Neural progenitor cell (in vitro differentiated cells): ENCODE results near the gene CLCN6. TPM values are rescaled to one million over a fixed set of nuclear protein-coding genes. Genes with fewer than 3 reads are reported as not detected.

Experiments used
- DNase-seq: peaks from one replicate; pipeline ENCODE4 v3.0.0-alpha.2; 2016; ENCODE audit warnings: low spot score
- H2AFZ ChIP-seq: fragments of 200-600 bp; sonication (generic); replicated peaks from 2 replicates; pipeline ENCODE4 v1.6.1; 2016; ENCODE audit warnings: antibody characterized with exemption
- H3F3A ChIP-seq: fragments of 200-600 bp; sonication (generic); 2 replicates; pipeline ENCODE4 v1.6.1; 2016; ENCODE audit warnings: antibody characterized with exemption, low read depth
- H3K27ac ChIP-seq: fragments of 200-600 bp; sonication (generic); 2 replicates; pipeline ENCODE4 v1.5.1; 2016; ENCODE audit warnings: mild to moderate bottlenecking
- H3K27me3 ChIP-seq: fragments of 200-600 bp; sonication (generic); 2 replicates; pipeline ENCODE4 v1.6.1; 2016; ENCODE audit warnings: mild to moderate bottlenecking, moderate library complexity
- H3K36me3 ChIP-seq: fragments of 200-600 bp; sonication (generic); 2 replicates; pipeline ENCODE4 v1.5.1; 2016
- H3K4me1 ChIP-seq: fragments of 200-600 bp; sonication (generic); 2 replicates; pipeline ENCODE4 v1.6.1; 2016; ENCODE audit warnings: mixed run types
- H3K4me2 ChIP-seq: fragments of 200-600 bp; sonication (generic); 2 replicates; pipeline ENCODE4 v1.6.1; 2016
- H3K4me3 ChIP-seq: fragments of 200-600 bp; sonication (generic); 2 replicates; pipeline ENCODE4 v1.5.1; 2016
- H3K79me2 ChIP-seq: fragments of 200-600 bp; sonication (generic); 2 replicates; pipeline ENCODE4 v1.6.1; 2016; ENCODE audit warnings: low read depth
- H3K9ac ChIP-seq: fragments of 200-600 bp; sonication (generic); 2 replicates; pipeline ENCODE4 v1.6.1; 2016
- H3K9me3 ChIP-seq: fragments of 200-600 bp; sonication (generic); 2 replicates; pipeline ENCODE4 v1.5.1; 2016; ENCODE audit warnings: low read depth
- H4K20me1 ChIP-seq: fragments of 200-600 bp; sonication (generic); 2 replicates; pipeline ENCODE4 v1.6.1; 2016; ENCODE audit warnings: low read depth
- H3K27ac Mint-ChIP-seq: 3 replicates; pipeline ENCODE4 v1.8.0; 2021; ENCODE audit warnings: mixed read lengths
- H3K27me3 Mint-ChIP-seq: 2 replicates; pipeline ENCODE4 v1.8.0; 2022; ENCODE audit warnings: low read depth, mild to moderate bottlenecking, inconsistent platforms, moderate library complexity, mixed read lengths; ENCODE audit not compliant: insufficient read depth
- H3K36me3 Mint-ChIP-seq: 3 replicates; pipeline ENCODE4 v1.8.0; 2021; ENCODE audit warnings: mixed read lengths
- H3K4me1 Mint-ChIP-seq: 3 replicates; pipeline ENCODE4 v1.8.0; 2021; ENCODE audit warnings: mixed read lengths
- H3K4me3 Mint-ChIP-seq: 3 replicates; pipeline ENCODE4 v1.8.0; 2021; ENCODE audit warnings: mild to moderate bottlenecking, moderate library complexity, mixed read lengths
- H3K9me3 Mint-ChIP-seq: 3 replicates; pipeline ENCODE4 v1.8.0; 2020; ENCODE audit warnings: mixed read lengths
- CTCF ChIP-seq: fragments of 200-600 bp; sonication (generic); IDR thresholded peaks from 2 replicates; pipeline ENCODE4 v1.5.1; 2017; ENCODE audit warnings: antibody characterized with exemption, mild to moderate bottlenecking
- EZH2 ChIP-seq: fragments of 200-600 bp; sonication (generic); IDR thresholded peaks from 2 replicates; pipeline ENCODE4 v1.6.1; 2017; ENCODE audit warnings: antibody characterized with exemption, mild to moderate bottlenecking, moderate library complexity
- EZH2phosphoT487 ChIP-seq: fragments of 200-600 bp; sonication (generic); IDR thresholded peaks from 2 replicates; pipeline ENCODE4 v1.6.1; 2017; ENCODE audit warnings: antibody characterized with exemption
- total RNA-seq: library from RNA; depleted of rRNA; stranded (reverse); fragments of >200 nt; gene quantifications from 2 replicates; pipeline ENCODE4 v1.2.3, GENCODE V29; 2015; ENCODE audit warnings: low replicate concordance

CLCN6 gene
- total RNA-seq, 1 donor from 2014 or later, result 10.3 TPM

GRCh38 chr1:11855430-11855829, 49.4 kb downstream of the CLCN6 start:
- peaks cover 43% of the 10 kb centered on the region for H3K27me3 ChIP-seq
- DNase-seq, result no peak
- no peak overlapping the region for H3K27ac ChIP-seq
- no peak overlapping the region for H2AFZ ChIP-seq
- no peaks in the 10 kb centered on the region for H3K36me3 ChIP-seq
- no peaks in the 10 kb centered on the region for H3K79me2 ChIP-seq
- H3K9me3 Mint-ChIP-seq, result no peaks in the 10 kb centered on the region
- no peaks in the 10 kb centered on the region for H3F3A ChIP-seq
- no peak overlapping the region for H3K4me3 Mint-ChIP-seq
- peaks cover 20% of the 10 kb centered on the region for H4K20me1 ChIP-seq
- H3K4me1 ChIP-seq, result no peaks in the 10 kb centered on the region
- H3K27ac Mint-ChIP-seq, result no peak overlapping the region
- no peak for TF ChIP-seq CTCF
- TF ChIP-seq EZH2phosphoT487, result no peak
- no peak for TF ChIP-seq EZH2
- H3K27me3 Mint-ChIP-seq, result peaks cover 26% of the 10 kb centered on the region
- no peak overlapping the region for H3K4me2 ChIP-seq
- H3K9me3 ChIP-seq, result no peaks in the 10 kb centered on the region
- H3K9ac ChIP-seq, result no peak overlapping the region
- H3K36me3 Mint-ChIP-seq, result no peaks in the 10 kb centered on the region
- H3K4me1 Mint-ChIP-seq, result peaks cover 3% of the 10 kb centered on the region
- no peak overlapping the region for H3K4me3 ChIP-seq

- H3K27ac Mint-ChIP-seq, result no peak overlapping the region
- H3K36me3 ChIP-seq, result no peaks in the 10 kb centered on the region
- H3K27ac ChIP-seq, result no peak overlapping the region
- no peaks in the 10 kb centered on the region for H3F3A ChIP-seq
- H3K9me3 Mint-ChIP-seq, result no peaks in the 10 kb centered on the region
- no peaks in the 10 kb centered on the region for H3K36me3 Mint-ChIP-seq
- no peak overlapping the region for H3K4me2 ChIP-seq
- no peak overlapping the region for H2AFZ ChIP-seq
- H3K4me1 ChIP-seq, result no peaks in the 10 kb centered on the region
- H3K4me1 Mint-ChIP-seq, result peaks cover 3% of the 10 kb centered on the region
- H3K4me3 Mint-ChIP-seq, result no peak overlapping the region
- TF ChIP-seq CTCF (no peak), EZH2phosphoT487 (no peak), EZH2 (no peak)
- H3K4me3 ChIP-seq, result no peak overlapping the region
- no peak for DNase-seq
- H3K79me2 ChIP-seq, result no peaks in the 10 kb centered on the region
- no peak overlapping the region for H3K9ac ChIP-seq
- H3K27me3 ChIP-seq, result peaks cover 56% of the 10 kb centered on the region
- H3K27me3 Mint-ChIP-seq, result peaks cover 30% of the 10 kb centered on the region
- peaks cover 16% of the 10 kb centered on the region for H4K20me1 ChIP-seq
- H3K9me3 ChIP-seq, result no peaks in the 10 kb centered on the region
These were observed 50.7 kb downstream of the CLCN6 start for GRCh38 chr1:11856698-11857097.

DNA sequence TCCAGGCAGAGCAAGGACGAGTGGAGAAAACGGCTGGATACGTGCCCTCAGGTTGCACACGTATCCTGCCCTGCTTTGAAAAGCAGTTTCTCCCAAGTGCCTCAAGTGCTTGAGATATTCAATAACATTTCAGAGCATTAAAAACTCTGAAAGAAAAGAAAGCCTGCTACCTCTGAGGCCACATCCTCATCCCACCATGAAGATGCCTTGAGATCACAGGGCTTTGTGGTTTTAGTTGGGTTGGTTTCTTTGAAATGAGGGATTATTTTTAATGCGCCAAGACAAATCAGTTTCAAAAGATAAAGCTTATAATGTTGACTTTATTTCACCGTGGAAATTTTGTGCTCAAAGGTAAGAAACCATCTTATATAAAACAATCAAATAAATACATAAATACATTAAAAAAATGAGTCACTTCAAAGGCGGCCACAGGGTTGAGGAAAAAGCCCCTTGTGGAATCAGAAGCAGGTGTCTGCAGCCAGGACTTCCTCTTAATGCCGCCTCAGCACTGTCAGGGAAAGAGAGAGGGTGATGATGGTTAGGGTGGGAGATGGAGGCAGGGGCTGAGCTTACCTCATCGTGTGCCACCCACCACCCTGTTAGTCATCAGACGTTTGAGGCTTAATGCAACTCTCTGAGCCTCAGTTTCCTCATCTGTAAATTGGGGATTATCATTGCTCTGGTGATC, 51.3 kb downstream of the CLCN6 start:
- no peak for TF ChIP-seq EZH2phosphoT487
- TF ChIP-seq CTCF, result no peak
- no peak for TF ChIP-seq EZH2
- Mint-ChIP-seq H3K27ac (no peak overlapping the region), H3K4me1 (peaks cover 3% of the 10 kb centered on the region), H3K9me3 (no peaks in the 10 kb centered on the region), H3K4me3 (peak overlapping the region; percentile 67), H3K36me3 (no peaks in the 10 kb centered on the region), H3K27me3 (peaks cover 30% of the 10 kb centered on the region)
- no peak for DNase-seq
- no peaks in the 10 kb centered on the region for H3K36me3 ChIP-seq
- H3F3A ChIP-seq, result no peaks in the 10 kb centered on the region
- H3K27me3 ChIP-seq, result peaks cover 62% of the 10 kb centered on the region
- peaks cover 16% of the 10 kb centered on the region for H4K20me1 ChIP-seq
- H3K9ac ChIP-seq, result no peak overlapping the region
- no peak overlapping the region for H3K4me2 ChIP-seq
- H3K79me2 ChIP-seq, result no peaks in the 10 kb centered on the region
- no peaks in the 10 kb centered on the region for H3K9me3 ChIP-seq
- H3K4me3 ChIP-seq, result no peak overlapping the region
- no peaks in the 10 kb centered on the region for H3K4me1 ChIP-seq
- H2AFZ ChIP-seq, result no peak overlapping the region
- no peak overlapping the region for H3K27ac ChIP-seq
